ENCODE measurements around the gene PLCL1.

The PLCL1 gene

GRCh38 chr2:198056836-198057235, 252.4 kb downstream of the PLCL1 start:
- TF ChIP-seq CTCF (IDR thresholded peaks at IDR 0.05; ENCODE audit: borderline replicate concordance, insufficient read depth, low read depth, low read length), result no peak
- no peak overlapping the region for H3K4me3 ChIP-seq (ENCODE audit: low read depth, low read length)

- no peak overlapping the region for H3K4me3 ChIP-seq (ENCODE audit: low read depth, low read length)
- no peak for TF ChIP-seq CTCF (IDR thresholded peaks at IDR 0.05; ENCODE audit: borderline replicate concordance, insufficient read depth, low read depth, low read length)
Measured at GRCh38 chr2:198059800-198060199, 255.4 kb downstream of the PLCL1 start.

- TF ChIP-seq CTCF (IDR thresholded peaks at IDR 0.05; ENCODE audit: borderline replicate concordance, insufficient read depth, low read depth, low read length), result no peak
- no peak overlapping the region for H3K4me3 ChIP-seq (ENCODE audit: low read depth, low read length)
Measured at GRCh38 chr2:198060277-198060676, 255.9 kb downstream of the PLCL1 start.

- no peak for TF ChIP-seq CTCF (IDR thresholded peaks at IDR 0.05; ENCODE audit: borderline replicate concordance, insufficient read depth, low read depth, low read length)
- H3K4me3 ChIP-seq (ENCODE audit: low read depth, low read length), result no peak overlapping the region
Measured at GRCh38 chr2:198062826-198063225, 258.4 kb downstream of the PLCL1 start.

GRCh38 chr2:198063242-198063641, 258.8 kb downstream of the PLCL1 start:
- no peak overlapping the region for H3K4me3 ChIP-seq (ENCODE audit: low read depth, low read length)
- no peak for TF ChIP-seq CTCF (IDR thresholded peaks at IDR 0.05; ENCODE audit: borderline replicate concordance, insufficient read depth, low read depth, low read length)

GRCh38 chr2:198065322-198065721, 260.9 kb downstream of the PLCL1 start:
- no peak for TF ChIP-seq CTCF (IDR thresholded peaks at IDR 0.05; ENCODE audit: borderline replicate concordance, insufficient read depth, low read depth, low read length)
- H3K4me3 ChIP-seq (ENCODE audit: low read depth, low read length), result no peak overlapping the region

GRCh38 chr2:198066597-198066996, 262.2 kb downstream of the PLCL1 start:
- TF ChIP-seq CTCF (IDR thresholded peaks at IDR 0.05; ENCODE audit: borderline replicate concordance, insufficient read depth, low read depth, low read length), result no peak
- no peak overlapping the region for H3K4me3 ChIP-seq (ENCODE audit: low read depth, low read length)
